H9 (cell line): ENCODE results near the gene TAGLN. TPM values are rescaled to one million over a fixed set of nuclear protein-coding genes. Genes with fewer than 3 reads are reported as not detected.

ENCODE experiments used
- DNase-seq: peaks from one replicate; pipeline ENCODE4 v3.0.0-alpha.2; 2017
- H2AFZ ChIP-seq: one replicate; pipeline ENCODE4 v1.6.1; 2013; ENCODE audit warnings: mild to moderate bottlenecking, low read length, control low read depth, moderate library complexity
- H2AK5ac ChIP-seq: 2 replicates; pipeline ENCODE4 v1.6.1; 2013; ENCODE audit warnings: low read length, control low read depth, mixed read lengths; ENCODE audit not compliant: insufficient read length
- H2BK120ac ChIP-seq: one replicate; pipeline ENCODE4 v1.6.1; 2013; ENCODE audit warnings: low read depth, mild to moderate bottlenecking, low read length, control low read depth, inconsistent platforms; ENCODE audit not compliant: poor library complexity, severe bottlenecking
- H2BK12ac ChIP-seq: 2 replicates; pipeline ENCODE4 v1.6.1; 2013; ENCODE audit warnings: low read length, control low read depth, mixed read lengths, low read depth; ENCODE audit not compliant: insufficient read length
- H2BK15ac ChIP-seq: 2 replicates; pipeline ENCODE4 v1.6.1; 2013; ENCODE audit warnings: low read depth, low read length, control low read depth
- H2BK20ac ChIP-seq: one replicate; pipeline ENCODE4 v1.6.1; 2013; ENCODE audit warnings: low read depth, mild to moderate bottlenecking, low read length, control low read depth, inconsistent platforms; ENCODE audit not compliant: poor library complexity, severe bottlenecking
- H2BK5ac ChIP-seq: 2 replicates; pipeline ENCODE4 v1.6.1; 2013; ENCODE audit warnings: low read length, control low read depth, mixed read lengths; ENCODE audit not compliant: insufficient read length
- H3K14ac ChIP-seq: 2 replicates; pipeline ENCODE4 v1.6.1; 2013; ENCODE audit warnings: low read length, control low read depth; ENCODE audit not compliant: insufficient read depth
- H3K18ac ChIP-seq: 2 replicates; pipeline ENCODE4 v1.6.1; 2013; ENCODE audit warnings: low read depth, mild to moderate bottlenecking, mixed read lengths, low read length, control low read depth; ENCODE audit not compliant: insufficient read length
- H3K23ac ChIP-seq: 2 replicates; pipeline ENCODE4 v1.6.1; 2013; ENCODE audit warnings: low read length, control low read depth, mixed read lengths, low read depth; ENCODE audit not compliant: insufficient read length
- H3K23me2 ChIP-seq: 2 replicates; pipeline ENCODE4 v1.6.1; 2013; ENCODE audit warnings: low read depth, mild to moderate bottlenecking, mixed read lengths, low read length, control low read depth; ENCODE audit not compliant: insufficient read length, poor library complexity, severe bottlenecking
- H3K27ac ChIP-seq: 2 replicates; pipeline ENCODE4 v1.5.1; 2013; ENCODE audit warnings: low read length, control low read depth, mixed read lengths, low read depth; ENCODE audit not compliant: insufficient read length
- H3K27me3 ChIP-seq: 2 replicates; pipeline ENCODE4 v1.6.1; 2013; ENCODE audit warnings: low read length, control low read depth, inconsistent platforms; ENCODE audit not compliant: insufficient read depth
- H3K4ac ChIP-seq: 2 replicates; pipeline ENCODE4 v1.6.1; 2013; ENCODE audit warnings: low read depth, mild to moderate bottlenecking, control low read depth, inconsistent platforms, low read length, moderate library complexity
- H3K4me1 ChIP-seq: 2 replicates; pipeline ENCODE4 v1.6.1; 2013; ENCODE audit warnings: low read length, control low read depth, inconsistent platforms; ENCODE audit not compliant: insufficient read depth
- H3K4me2 ChIP-seq: 2 replicates; pipeline ENCODE4 v1.6.1; 2013; ENCODE audit warnings: low read length, control low read depth, mixed read lengths; ENCODE audit not compliant: insufficient read length, insufficient read depth
- H3K56ac ChIP-seq: 2 replicates; pipeline ENCODE4 v1.6.1; 2013; ENCODE audit warnings: low read depth, mild to moderate bottlenecking, mixed read lengths, low read length, control low read depth; ENCODE audit not compliant: insufficient read length
- H3K79me1 ChIP-seq: 2 replicates; pipeline ENCODE4 v1.6.1; 2013; ENCODE audit warnings: low read depth, mild to moderate bottlenecking, moderate library complexity, low read length, control low read depth, inconsistent platforms; ENCODE audit not compliant: insufficient read depth, poor library complexity, severe bottlenecking
- H3K79me2 ChIP-seq: 2 replicates; pipeline ENCODE4 v1.6.1; 2013; ENCODE audit warnings: low read length, control low read depth, inconsistent platforms; ENCODE audit not compliant: insufficient read depth
- H3K9ac ChIP-seq: 2 replicates; pipeline ENCODE4 v1.6.1; 2013; ENCODE audit warnings: low read length, control low read depth, mixed read lengths; ENCODE audit not compliant: insufficient read length; ENCODE audit errors: extremely low read depth
- H3K9me3 ChIP-seq: one replicate; pipeline ENCODE4 v1.6.1; 2013; ENCODE audit warnings: low read depth, low read length, inconsistent platforms; ENCODE audit not compliant: control insufficient read depth
- H3T11ph ChIP-seq: one replicate; pipeline ENCODE4 v1.6.1; 2013; ENCODE audit warnings: mild to moderate bottlenecking, low read length, control low read depth, inconsistent platforms
- H4K20me1 ChIP-seq: one replicate; pipeline ENCODE4 v1.6.1; 2013; ENCODE audit not compliant: control insufficient read depth, insufficient read length, insufficient read depth
- H4K5ac ChIP-seq: 2 replicates; pipeline ENCODE4 v1.6.1; 2013; ENCODE audit warnings: low read depth, mild to moderate bottlenecking, mixed read lengths, low read length, control low read depth; ENCODE audit not compliant: insufficient read length
- H4K8ac ChIP-seq: replicated peaks from 2 replicates; pipeline ENCODE4 v1.6.1; 2013; ENCODE audit warnings: low read length, control low read depth, mixed read lengths, low read depth; ENCODE audit not compliant: insufficient read length
- H4K91ac ChIP-seq: 2 replicates; pipeline ENCODE4 v1.6.1; 2013; ENCODE audit warnings: low read depth, mild to moderate bottlenecking, moderate library complexity, mixed read lengths, low read length, control low read depth; ENCODE audit not compliant: insufficient read length
- H3K27ac Mint-ChIP-seq, 3 experiments: 2 replicates in 2 of 3; 3 replicates in 1 of 3; pipeline ENCODE4 v1.8.0; 2020 to 2021; ENCODE audit warnings: mixed read lengths in 3 of 3, mild to moderate bottlenecking in 1 of 3, moderate library complexity in 1 of 3
- H3K27me3 Mint-ChIP-seq: 2 replicates; pipeline ENCODE4 v1.8.0; 2021; ENCODE audit warnings: low read depth, mild to moderate bottlenecking, moderate library complexity, mixed read lengths
- H3K36me3 Mint-ChIP-seq, 3 experiments: 2 replicates in 2 of 3; 3 replicates in 1 of 3; pipeline ENCODE4 v1.8.0; 2020 to 2021; ENCODE audit warnings: low read depth in 3 of 3, mixed read lengths in 3 of 3; ENCODE audit not compliant: insufficient read depth in 1 of 3
- H3K4me1 Mint-ChIP-seq, 2 experiments: 2 replicates each; pipeline ENCODE4 v1.8.0; 2020; ENCODE audit warnings: mixed read lengths in 2 of 2
- H3K4me3 Mint-ChIP-seq, 2 experiments: 2 replicates in 1 of 2; 3 replicates in 1 of 2; pipeline ENCODE4 v1.8.0; 2020 to 2021; ENCODE audit warnings: mild to moderate bottlenecking in 2 of 2, mixed read lengths in 2 of 2, moderate library complexity in 1 of 2
- H3K9me3 Mint-ChIP-seq, 2 experiments: 2 replicates in 1 of 2; 3 replicates in 1 of 2; pipeline ENCODE4 v1.8.0; 2020; ENCODE audit warnings: mild to moderate bottlenecking in 2 of 2, mixed read lengths in 2 of 2, moderate library complexity in 1 of 2
- CTCF ChIP-seq: fragments of 200-600 bp; sonication (generic); conservative IDR thresholded peaks from 3 replicates; pipeline ENCODE4 v1.8.0; 2021; ENCODE audit warnings: antibody characterized with exemption, mild to moderate bottlenecking
- WGBS: extraction: QIAGEN DNeasy Blood & Tissue Kit; methylation state at CpG from one replicate; pipeline ENCODE4 v1.1.7; 2013; ENCODE audit warnings: missing lambda C conversion rate, low lambda C conversion rate, mixed read lengths; ENCODE audit not compliant: insufficient read length; ENCODE audit errors: extremely low coverage; 5-methylcytosine and 5-hydroxymethylcytosine counted together
- total RNA-seq: library from RNA; stranded (reverse); gene quantifications from 2 replicates; pipeline ENCODE4 v1.2.1, GENCODE V29; 2021

The TAGLN gene
- total RNA-seq, 1 experiment from 2014 or later = 176 TPM

GRCh38 chr11:117160826-117161225 lies 38.3 kb upstream of the TAGLN start:
- H3K79me2 ChIP-seq = peaks cover 7% of the 10 kb centered on the region; the same call in 1 of the 2 replicates
- H2AFZ ChIP-seq = no peak overlapping the region
- H3K18ac ChIP-seq = no peak overlapping the region
- H3K9me3 Mint-ChIP-seq = no peaks in the 10 kb centered on the region
- H3K4me1 Mint-ChIP-seq = no peaks in the 10 kb centered on the region
- H4K8ac ChIP-seq = no peak overlapping the region
- no peak overlapping the region for H2AK5ac ChIP-seq
- no peak overlapping the region for H2BK15ac ChIP-seq
- H3K23me2 ChIP-seq = no peaks in the 10 kb centered on the region
- no peaks in the 10 kb centered on the region for H3K9me3 ChIP-seq
- H3K27me3 ChIP-seq = no peaks in the 10 kb centered on the region
- H4K91ac ChIP-seq = no peak overlapping the region
- no peak overlapping the region for H3T11ph ChIP-seq
- H3K4ac ChIP-seq = no peak overlapping the region
- no CpG with 5 or more reads among the region's 2 CpGs for WGBS
- no peak overlapping the region for H4K5ac ChIP-seq
- H2BK120ac ChIP-seq = no peak overlapping the region
- no peak overlapping the region for H3K9ac ChIP-seq
- H3K4me1 ChIP-seq = no peaks in the 10 kb centered on the region
- no peak overlapping the region for H3K27ac Mint-ChIP-seq
- no peak for TF ChIP-seq CTCF
- H2BK5ac ChIP-seq = no peak overlapping the region
- no peak overlapping the region for H2BK20ac ChIP-seq
- H3K14ac ChIP-seq = no peak overlapping the region
- no peak overlapping the region for H3K4me3 Mint-ChIP-seq
- no peak overlapping the region for H2BK12ac ChIP-seq
- no peaks in the 10 kb centered on the region for H3K27me3 Mint-ChIP-seq
- H4K20me1 ChIP-seq = no peaks in the 10 kb centered on the region
- H3K4me2 ChIP-seq = no peak overlapping the region
- H3K56ac ChIP-seq = no peak overlapping the region
- H3K79me1 ChIP-seq = peaks cover 7% of the 10 kb centered on the region
- no peak overlapping the region for H3K23ac ChIP-seq
- H3K36me3 Mint-ChIP-seq = peaks cover 25 to 90% (median 63%) of the 10 kb centered on the region in 3 experiments; a peak in 6 of 7 replicates
- DNase-seq = no peak
- no peak overlapping the region for H3K27ac ChIP-seq
